HG03575 (cell line): ENCODE data around the gene STXBP6.
"Not testable (repeated sequence)": the region's sequence is repeated elsewhere in the genome, so short reads cannot be mapped to it uniquely, and the experiment has no call there.

ENCODE experiments used
- ATAC-seq: cut with Tn5 transposase; IDR thresholded peaks from one replicate; pipeline ENCODE4 v1.9.1; 2021; ENCODE audit not compliant: unreplicated experiment, insufficient number of reproducible peaks, low FRiP score; ENCODE audit errors: extremely low read depth

The STXBP6 gene

DNA sequence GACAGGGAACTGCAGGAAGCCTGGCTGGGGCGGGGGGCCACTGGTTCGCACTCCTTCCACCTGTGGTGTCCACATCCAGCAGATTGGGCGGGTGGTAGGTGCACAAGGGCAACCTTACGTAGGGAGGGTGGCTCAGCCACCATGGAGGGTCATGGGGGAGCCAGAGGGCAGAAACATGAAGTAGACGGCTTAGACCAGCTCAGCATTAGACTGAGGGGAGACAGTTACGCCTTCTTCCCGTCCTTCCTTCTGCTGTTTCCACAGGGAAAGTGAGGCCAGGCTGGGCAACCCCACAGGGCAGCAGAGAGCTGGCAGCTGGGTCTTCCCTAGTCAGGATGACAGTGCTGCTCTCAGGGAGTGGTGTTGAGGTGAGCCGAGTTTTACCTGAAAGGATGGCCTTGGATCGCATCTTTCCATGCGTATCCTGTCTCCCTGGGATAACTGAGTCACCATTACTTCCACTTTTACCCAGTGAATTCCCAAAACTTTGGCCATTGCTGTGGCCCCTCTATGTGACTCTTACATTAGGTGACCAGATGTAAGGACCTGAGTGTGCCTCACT lies 245.9 kb downstream of the STXBP6 start:
- no peak for ATAC-seq

DNA sequence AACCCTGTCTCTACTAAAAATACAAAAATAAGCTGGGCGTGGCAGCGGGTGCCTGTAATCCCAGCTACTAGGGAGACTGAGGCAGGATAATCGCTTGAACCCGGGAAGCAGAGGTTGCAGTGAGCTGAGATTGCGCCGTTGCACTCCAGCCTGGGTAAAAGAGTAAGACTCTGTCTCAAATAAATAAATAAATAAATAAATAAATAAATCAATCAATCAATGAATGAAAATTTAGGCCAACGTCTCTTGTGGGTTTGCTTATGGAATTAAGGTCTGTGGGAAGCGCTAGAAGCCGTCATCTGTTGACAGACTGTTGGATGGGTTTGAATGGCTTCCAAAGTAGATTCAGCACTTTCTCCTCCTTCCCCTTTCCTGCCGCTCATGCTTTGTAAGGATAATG lies 246.5 kb downstream of the STXBP6 start:
- not testable (repeated sequence) for ATAC-seq

DNA sequence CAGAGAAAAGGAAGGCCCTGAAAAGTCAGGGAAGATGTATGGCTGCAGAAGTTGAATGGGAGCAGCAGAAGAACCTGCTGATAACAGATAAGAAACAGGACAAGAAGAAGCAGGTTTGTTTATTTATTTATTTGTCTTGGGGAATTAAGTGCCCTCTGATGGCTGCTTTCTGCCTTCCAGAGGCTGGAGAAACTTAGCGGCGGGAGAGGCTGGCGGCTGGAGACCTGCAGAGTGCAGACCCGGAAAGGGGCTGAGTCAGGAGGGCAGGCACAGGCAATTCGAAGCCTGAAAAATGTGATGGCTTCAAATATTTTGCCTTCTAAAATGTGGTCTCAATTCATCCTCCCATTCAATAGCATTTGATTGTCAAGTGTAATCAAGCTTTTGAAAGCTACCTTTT lies 247.7 kb downstream of the STXBP6 start:
- ATAC-seq: no peak

DNA sequence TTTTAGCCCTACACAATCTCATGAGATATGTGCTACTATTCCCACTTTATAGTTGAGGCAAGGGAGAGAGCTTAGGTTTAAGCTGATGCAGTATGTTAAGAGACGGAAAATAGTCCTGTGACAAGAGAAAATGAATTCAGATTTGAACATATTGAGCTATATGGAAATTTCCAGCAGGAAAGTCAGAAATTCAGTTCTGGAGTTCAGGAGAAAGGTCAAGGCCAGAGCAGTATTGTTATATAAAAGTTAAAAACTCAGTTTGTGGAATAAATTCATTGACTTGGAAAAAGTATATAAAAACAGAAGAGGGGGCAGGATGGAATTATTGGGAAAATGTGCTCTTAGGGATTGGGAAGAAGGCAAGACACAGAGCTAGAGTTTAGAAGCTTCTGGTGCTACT lies 248.9 kb downstream of the STXBP6 start:
- ATAC-seq: no peak

DNA sequence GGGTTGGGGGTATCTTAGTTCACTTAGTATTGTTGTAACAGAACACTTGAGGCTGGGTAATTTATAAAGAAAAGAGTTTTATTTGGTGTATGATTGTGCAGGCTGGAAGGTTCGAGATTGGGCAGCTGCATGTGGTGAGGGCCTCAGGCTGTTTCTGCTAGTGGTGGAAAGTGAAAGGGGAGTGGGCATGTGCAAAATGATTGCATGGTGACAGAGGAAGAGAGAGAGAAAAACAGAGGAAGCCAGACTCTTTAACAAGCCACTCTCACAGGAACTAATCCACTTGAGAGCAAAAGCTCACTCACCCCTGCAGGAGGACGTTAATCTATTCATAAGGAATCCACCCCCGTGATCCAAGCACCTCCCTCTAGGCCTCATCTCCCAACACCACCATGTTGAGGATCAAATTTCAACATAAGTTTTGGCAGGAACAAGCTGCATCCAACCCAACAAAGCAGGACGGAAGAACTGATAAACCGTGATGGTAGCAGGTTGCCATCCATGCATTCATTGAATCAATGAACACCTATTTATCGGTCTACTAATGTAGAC lies 251.0 kb downstream of the STXBP6 start:
- no peak for ATAC-seq

DNA sequence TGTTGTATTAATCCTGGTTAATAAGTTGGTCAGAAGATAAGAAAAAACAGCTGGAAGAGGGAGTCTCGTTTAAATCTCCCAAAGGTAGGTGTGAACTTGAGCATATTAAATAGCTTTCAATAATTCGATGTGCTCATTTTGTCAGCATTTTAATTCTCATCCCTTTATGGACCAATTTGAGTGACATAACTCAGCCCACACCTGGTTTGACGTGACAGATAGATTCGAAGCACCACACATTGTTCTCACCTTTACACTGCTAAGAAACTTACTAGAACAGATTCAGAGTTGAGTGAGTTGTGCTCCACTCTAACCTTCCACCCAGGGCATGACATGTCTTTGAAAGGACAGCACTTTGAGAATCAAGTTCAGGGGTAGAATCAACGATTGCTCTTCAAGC lies 254.5 kb downstream of the STXBP6 start:
- no peak for ATAC-seq

DNA sequence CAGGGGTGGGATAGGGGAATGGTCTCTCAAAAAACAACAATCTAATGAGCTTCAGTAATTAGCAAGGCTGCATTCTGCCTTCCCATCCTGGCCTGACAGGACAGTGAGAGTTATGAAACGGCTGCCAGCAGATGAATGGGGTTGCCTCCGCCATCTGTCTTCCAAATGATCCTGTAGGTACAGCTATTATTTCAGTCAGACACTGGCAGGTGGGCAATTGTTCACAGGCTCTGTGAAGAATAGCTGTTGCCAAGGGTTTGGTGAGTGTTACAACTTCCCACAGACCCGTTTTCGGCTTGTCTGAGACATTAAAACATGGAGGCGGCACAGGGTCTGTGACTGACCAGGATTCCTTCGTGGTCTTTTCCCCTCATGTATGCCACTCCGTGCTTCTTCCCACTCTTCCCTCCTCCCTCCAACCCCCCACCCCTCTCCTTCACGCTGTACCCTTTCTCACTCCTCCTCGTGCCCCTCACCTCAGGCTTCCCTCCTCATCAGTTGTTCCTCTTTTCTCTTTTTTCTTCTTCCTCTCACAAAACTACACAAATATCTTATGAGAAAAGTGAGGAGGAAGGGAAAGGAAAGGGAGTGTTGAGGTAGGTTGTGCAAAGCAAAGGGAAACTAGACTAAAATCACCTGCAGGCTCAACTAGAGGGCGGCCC lies 255.2 kb downstream of the STXBP6 start:
- no peak for ATAC-seq

DNA sequence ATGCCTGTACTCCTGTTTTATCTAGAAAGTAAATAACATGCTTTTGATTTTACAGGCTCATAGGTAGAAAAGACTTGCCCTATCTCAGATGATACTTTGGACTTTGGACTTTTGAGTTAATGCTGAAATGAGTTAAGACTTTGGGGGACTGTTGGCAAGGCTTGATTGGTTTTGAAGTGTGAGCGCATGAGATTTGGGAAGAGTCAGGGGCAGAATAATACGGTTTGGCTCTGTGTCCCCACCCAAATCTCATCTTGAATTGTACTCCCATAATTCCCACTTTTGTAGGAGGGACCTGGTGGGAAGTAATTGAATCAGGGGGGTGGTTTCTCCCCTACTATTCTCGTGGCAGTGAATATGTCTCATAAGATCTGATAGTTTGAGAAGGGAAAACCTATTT lies 259.8 kb downstream of the STXBP6 start:
- ATAC-seq: no peak

DNA sequence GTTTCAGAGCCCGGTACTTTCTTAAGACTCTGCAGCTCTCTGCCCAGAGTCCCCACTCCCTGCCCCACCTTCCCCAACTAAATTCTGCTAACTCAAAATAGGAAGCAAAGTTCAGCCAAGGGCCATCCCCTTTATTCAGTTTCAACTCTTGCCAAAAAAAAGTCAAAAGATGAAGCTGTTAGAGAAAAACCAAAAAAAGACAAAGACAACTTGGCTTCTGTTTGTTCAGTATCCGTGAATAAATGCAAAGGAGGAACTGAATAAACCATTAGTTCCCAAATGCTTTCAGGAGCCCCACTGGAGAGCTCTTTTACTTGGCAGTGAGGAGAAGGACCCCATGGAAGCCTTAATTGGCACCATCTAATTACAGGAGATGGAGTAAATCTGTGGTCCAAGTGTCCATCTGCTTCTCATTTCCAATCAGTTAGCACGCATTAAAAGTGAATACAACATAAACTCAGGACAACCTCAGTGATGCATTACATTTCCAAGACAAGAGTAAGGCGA lies 260.5 kb downstream of the STXBP6 start:
- ATAC-seq: no peak

DNA sequence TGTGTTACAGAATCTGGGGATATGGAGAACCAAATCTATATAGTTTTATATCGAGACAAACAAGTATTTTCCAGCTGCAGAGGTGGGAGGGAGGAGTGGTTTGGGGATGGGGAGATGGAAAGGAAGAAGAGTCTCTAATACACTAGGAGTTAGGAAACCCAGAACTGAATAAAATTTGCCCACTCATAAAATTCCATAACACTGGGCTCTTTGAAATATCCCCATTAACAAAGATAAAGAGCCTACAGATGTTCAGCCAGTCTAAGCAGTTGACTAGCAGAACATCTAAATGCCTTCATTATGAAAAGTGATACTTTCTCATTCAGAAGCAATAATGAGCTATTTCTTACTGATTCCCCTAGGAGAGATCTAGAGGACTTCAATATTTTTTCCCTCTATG lies 264.2 kb downstream of the STXBP6 start:
- no peak for ATAC-seq

DNA sequence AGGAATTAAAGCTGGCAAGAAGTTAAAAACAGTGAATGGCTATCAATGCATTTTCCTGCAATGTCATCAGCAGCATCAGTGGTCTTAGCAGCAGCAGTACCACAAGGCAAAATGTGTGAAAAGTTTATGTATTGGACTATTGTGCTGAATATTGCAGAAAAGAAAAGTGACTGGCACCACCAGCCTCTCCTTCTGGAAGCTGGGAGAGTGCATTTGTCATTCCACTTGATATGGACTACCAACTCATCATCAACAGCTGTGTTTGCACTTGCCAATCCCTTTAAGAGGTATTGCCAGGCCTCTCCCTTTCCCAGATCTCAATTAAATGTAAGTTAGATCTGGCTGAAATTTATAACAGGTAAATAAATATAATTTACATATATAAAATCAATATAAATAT lies 265.0 kb downstream of the STXBP6 start:
- ATAC-seq: no peak

DNA sequence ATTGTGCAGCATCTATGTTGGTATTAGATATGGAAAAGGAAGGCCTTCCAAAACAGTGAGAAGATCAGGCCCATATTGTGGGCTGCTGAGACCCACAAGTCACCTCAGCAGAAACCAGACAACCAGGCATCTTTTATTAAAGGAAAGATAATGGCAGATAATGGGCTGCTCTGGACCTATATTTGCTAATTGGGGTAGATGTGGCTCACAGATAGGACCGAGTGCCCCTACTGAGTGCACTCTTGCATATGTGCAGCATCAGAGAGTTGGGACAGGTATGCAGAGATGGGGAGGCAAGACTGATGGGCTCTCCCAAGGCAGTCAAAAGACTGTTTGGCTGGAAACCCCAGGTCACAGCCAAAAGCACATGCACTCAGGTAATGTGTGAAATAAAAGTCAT lies 266.2 kb downstream of the STXBP6 start:
- ATAC-seq: no peak

DNA sequence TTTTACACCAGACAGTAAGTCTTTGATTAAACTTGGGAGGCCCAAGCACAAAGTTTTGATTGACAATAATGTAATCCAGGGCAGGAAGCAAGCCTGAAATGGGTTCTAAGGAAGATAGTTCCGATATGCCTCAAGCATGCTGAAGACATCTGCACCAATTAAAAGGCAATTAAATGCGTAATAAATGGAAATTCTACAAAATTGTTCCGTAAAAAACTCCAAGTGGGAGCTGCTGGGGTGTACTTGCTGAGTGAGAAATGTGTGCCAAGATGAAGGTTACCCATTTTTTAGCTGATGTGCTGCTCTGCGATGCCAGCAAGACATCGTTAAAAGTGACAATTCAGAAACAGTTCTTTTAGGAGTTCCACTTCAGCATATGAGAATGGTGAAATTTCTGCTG lies 269.7 kb downstream of the STXBP6 start:
- no peak for ATAC-seq

DNA sequence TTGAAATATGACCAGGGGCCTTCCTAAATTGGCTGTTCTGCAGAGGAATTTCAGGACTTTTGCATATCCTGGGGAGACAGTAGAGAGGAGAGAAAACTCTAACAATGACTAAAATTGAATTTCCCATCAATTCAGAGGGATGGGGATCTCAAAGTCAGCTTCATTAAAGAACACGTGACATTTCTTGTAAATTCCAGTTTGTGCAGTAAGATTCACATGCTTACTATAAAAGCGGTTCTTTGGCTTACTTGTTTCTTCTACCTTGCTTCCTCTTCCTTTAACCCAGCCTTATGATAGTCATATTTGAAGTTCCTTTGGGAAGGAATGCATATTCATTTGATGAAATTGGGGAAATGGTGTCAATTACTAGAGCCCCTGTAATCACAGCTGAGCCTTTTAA lies 272.3 kb downstream of the STXBP6 start:
- no peak for ATAC-seq

DNA sequence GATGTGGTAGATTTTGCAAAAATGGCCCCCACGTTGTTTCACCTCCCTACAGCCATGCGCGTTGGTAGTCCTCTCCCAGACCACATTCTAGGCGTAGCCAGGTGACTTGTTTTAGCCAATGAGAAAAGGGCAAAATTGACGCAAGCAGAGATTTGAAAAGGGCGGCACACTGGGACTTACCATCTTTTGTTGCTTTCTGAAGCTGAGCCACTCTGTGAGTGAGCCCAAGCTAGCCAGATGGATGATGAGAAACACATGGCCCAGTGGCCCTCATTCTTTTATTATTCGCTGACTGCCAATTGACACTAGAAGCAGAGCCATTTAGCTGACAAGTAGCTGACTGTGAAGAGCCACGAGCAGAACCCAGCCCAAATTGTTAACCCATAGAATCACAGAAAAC lies 274.0 kb downstream of the STXBP6 start:
- ATAC-seq: no peak

DNA sequence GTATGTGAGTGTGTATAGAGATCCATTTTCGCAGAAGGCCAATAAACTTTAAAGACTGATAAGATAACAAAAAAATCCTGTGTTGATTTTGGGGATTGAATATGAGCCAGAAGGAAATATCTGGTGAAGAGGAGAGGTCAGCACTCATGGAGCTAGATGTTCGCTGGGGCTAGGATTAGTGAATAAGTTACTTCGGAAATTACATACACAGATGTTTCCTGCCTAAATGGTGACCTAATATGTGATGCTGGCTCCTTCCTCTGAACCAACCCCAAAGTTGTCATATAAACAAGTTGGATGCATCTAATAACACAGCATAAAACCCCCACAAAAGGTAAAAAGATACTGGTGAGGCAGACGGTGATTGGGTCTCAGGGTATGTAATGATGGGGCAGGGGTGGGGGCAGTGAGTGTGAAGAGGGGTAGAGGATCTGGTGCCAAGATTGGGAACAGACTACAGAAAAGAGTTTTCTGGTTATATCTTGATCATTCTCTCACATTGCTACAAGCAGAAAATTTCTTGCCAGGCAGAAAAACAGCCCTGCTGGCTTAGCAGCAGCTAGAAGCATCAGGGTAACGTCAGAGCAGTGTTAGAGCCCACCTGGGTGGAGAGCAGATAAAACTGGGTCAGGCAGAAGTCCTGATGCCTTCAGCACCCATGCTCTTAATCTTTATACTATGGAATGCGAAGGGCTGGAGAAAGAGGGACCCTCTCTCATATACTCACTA lies 275.6 kb downstream of the STXBP6 start:
- ATAC-seq: no peak

DNA sequence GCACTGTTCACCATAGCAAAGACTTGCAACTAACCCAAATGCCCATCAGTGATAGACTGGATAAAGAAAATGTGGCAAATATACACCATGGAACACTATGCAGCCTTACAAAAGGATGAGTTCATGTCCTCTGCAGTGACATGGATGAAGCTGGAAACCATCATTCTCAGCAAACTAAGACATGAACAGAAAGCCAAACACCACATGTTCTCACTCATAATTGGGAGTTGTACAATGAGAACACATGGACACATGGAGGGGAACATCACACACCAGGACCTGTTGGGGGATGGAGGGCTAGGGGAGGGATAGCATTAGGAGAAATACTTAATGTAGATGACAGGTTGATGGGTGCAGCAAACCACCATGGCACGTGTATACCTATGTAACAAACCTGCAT lies 276.4 kb downstream of the STXBP6 start:
- ATAC-seq: not testable (repeated sequence)

DNA sequence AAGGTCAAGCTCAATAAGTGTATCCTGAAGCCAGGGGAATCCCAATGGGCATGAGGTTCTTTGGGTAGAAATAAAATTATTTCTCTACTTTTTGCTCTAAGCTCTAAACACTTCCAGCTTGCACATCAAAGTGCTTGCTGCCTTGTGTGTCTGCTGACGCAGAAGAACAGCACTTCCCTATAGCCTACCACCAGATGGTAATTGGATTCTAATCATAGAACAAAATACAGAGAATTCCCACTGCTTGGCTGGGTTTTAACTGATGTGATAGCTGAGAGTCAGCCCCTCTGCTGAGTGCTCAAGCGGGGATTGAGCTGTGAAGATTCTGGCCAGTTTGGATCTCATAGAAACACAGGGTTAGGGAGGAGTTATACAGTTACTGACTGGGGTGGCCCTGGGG lies 283.5 kb downstream of the STXBP6 start:
- no peak for ATAC-seq

DNA sequence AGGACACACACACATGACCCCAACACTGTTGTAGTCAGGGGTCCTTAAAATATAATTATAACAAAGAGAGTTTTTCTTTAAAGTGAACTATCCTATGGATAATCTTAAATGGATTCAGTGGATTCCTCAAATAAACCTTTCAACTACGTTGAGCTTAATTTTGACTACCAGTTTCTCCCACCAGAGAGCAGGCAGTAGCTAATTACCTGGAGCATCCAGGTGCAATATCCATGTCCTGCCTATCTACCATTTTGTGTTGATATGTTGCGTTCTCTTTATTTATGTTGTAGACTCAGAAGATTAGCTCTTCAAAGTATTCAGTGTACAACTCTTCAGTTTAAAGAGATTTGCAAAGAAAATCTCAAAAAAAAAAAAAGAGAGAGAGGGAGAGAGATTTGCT lies 288.8 kb downstream of the STXBP6 start:
- no peak for ATAC-seq
